Sigmoid colon (tissue), 4 donors: ENCODE results near the gene SLC25A25.

Source experiments
- EP300 ChIP-seq, 4 donors: sonication (generic); formaldehyde crosslinking; IDR thresholded peaks; one replicate each; pipeline ENCODE4 v1.6.1; 2017; ENCODE audit warnings: antibody characterized with exemption in 4 of 4
- POLR2A ChIP-seq, 2 donors: fragments of 450-650 bp; IDR thresholded peaks; one replicate each; pipeline ENCODE4 v1.6.1; 2016; ENCODE audit warnings: antibody characterized with exemption in 2 of 2, mild to moderate bottlenecking in 2 of 2, moderate library complexity in 2 of 2
- POLR2AphosphoS5 ChIP-seq, 4 donors: sonication (generic); formaldehyde crosslinking; IDR thresholded peaks; one replicate each; pipeline ENCODE4 v1.6.1; 2017; ENCODE audit warnings: antibody characterized with exemption in 4 of 4
- TF ChIP-seq, protein P1 (sequence below), 4 experiments: fragments of 450-650 bp in 3 of 4; fragments of 200-600 bp in 1 of 4; IDR thresholded peaks; one replicate each; pipeline ENCODE4 v1.5.1; 2016 to 2019; ENCODE audit warnings: antibody characterized with exemption in 4 of 4, mild to moderate bottlenecking in 3 of 4, moderate library complexity in 2 of 4

- TF ChIP-seq, protein P1, sequence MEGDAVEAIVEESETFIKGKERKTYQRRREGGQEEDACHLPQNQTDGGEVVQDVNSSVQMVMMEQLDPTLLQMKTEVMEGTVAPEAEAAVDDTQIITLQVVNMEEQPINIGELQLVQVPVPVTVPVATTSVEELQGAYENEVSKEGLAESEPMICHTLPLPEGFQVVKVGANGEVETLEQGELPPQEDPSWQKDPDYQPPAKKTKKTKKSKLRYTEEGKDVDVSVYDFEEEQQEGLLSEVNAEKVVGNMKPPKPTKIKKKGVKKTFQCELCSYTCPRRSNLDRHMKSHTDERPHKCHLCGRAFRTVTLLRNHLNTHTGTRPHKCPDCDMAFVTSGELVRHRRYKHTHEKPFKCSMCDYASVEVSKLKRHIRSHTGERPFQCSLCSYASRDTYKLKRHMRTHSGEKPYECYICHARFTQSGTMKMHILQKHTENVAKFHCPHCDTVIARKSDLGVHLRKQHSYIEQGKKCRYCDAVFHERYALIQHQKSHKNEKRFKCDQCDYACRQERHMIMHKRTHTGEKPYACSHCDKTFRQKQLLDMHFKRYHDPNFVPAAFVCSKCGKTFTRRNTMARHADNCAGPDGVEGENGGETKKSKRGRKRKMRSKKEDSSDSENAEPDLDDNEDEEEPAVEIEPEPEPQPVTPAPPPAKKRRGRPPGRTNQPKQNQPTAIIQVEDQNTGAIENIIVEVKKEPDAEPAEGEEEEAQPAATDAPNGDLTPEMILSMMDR (IDR thresholded peaks at IDR 0.05), result no peak
- TF ChIP-seq POLR2AphosphoS5 (IDR thresholded peaks at IDR 0.05) (no peak), POLR2A (IDR thresholded peaks at IDR 0.05) (no peak), EP300 (IDR thresholded peaks at IDR 0.05) (no peak)
Measured at GRCh38 chr9:128141604-128142003, 73.6 kb downstream of the SLC25A25 start.
